ENCODE measurements around the gene KPNB1.

KPNB1 gene

DNA sequence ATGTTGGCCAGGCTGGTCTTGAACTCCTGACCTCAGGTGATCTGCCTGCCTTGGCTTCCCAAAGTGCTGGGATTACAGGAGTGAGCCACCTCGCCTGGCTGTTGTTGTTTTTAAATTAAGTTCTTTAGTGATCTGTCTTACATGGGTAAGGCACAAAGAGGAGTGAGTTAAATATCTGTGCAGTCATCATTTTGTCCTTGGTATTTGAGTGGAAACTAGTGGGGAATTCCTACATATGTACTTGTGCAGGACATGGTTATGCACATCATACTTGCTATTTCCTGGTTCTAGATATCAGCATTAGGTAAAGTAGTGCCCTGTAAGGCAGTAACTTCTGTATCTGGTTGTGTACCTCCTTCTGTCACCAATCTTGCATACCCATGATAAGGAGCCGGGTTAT is 3.7 kb downstream of the KPNB1 start:
- DNase-seq, result no peak
- Histone ChIP-seq H3K27me3 (no peaks in the 10 kb centered on the region), H3K27ac (no peak overlapping the region), H3K4me3 (no peak overlapping the region), H3K9me3 (no peaks in the 10 kb centered on the region), H3K36me3 (peaks cover 52 to 64% (median 64%) of the 10 kb centered on the region in 3 donors), H3K4me1 (peaks cover 0 to 43% (median 26%) of the 10 kb centered on the region in 4 donors)
- intact Hi-C loops (cut with DNase I; ENCODE audit: low total_unique reads), result no loop called here
- TF ChIP-seq, protein P1, sequence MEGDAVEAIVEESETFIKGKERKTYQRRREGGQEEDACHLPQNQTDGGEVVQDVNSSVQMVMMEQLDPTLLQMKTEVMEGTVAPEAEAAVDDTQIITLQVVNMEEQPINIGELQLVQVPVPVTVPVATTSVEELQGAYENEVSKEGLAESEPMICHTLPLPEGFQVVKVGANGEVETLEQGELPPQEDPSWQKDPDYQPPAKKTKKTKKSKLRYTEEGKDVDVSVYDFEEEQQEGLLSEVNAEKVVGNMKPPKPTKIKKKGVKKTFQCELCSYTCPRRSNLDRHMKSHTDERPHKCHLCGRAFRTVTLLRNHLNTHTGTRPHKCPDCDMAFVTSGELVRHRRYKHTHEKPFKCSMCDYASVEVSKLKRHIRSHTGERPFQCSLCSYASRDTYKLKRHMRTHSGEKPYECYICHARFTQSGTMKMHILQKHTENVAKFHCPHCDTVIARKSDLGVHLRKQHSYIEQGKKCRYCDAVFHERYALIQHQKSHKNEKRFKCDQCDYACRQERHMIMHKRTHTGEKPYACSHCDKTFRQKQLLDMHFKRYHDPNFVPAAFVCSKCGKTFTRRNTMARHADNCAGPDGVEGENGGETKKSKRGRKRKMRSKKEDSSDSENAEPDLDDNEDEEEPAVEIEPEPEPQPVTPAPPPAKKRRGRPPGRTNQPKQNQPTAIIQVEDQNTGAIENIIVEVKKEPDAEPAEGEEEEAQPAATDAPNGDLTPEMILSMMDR (IDR thresholded peaks at IDR 0.05), result no peak

DNA sequence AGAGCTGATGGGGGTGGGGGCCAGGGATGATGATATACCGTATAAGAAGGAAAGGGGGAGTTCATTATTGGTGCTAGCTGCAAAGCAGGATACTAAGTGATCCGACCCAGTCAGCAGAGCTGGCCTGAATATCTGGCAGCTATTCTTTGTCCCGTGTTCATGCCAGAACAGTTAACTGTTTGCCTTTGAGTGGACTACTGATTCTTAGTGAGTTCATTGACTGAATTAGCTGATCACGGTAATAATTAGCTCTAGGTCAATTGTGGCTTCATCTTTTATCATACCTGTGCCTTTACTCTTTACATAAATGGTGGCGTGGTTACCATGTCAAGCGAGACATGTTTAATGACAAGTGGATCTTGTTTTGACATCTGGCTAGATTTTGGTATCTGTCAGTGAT is 5.3 kb downstream of the KPNB1 start:
- no peak for DNase-seq
- intact Hi-C loops (cut with DNase I; ENCODE audit: low total_unique reads), result no loop called here
- Histone ChIP-seq H3K9me3 (no peaks in the 10 kb centered on the region), H3K27me3 (no peaks in the 10 kb centered on the region), H3K4me1 (peaks cover 0 to 37% (median 20%) of the 10 kb centered on the region in 4 donors), H3K27ac (no peak overlapping the region), H3K4me3 (no peak overlapping the region), H3K36me3 (peaks cover 65 to 80% (median 79%) of the 10 kb centered on the region in 3 donors)
- TF ChIP-seq, protein P1 (IDR thresholded peaks at IDR 0.05), result no peak

DNA sequence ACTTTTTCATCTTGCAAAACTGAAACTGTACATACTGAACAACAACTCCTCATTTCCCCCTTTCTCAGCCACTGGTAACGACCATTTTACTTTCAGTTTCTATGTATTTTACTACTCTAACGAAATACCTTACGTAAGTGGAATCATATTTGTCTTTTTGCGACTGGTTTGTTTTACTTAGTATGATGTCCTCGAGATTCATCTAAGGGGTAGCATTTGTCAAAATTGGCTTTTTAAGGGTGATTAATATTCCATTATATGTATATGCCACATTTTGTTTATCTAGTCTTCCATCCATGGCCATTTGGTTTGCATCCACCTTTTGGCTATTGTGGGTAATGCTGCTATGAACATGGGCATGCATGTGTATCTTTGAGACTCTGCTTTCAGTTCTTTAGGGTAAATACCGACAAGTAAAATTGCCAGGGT is 10.4 kb downstream of the KPNB1 start:
- Histone ChIP-seq H3K27ac (no peak overlapping the region), H3K36me3 (peaks cover 86 to 99% (median 90%) of the 10 kb centered on the region in 3 donors), H3K4me3 (no peak overlapping the region), H3K4me1 (peaks cover 0 to 2% (median under 1%) of the 10 kb centered on the region in 4 donors), H3K27me3 (no peaks in the 10 kb centered on the region), H3K9me3 (no peaks in the 10 kb centered on the region)
- intact Hi-C loops (cut with DNase I; ENCODE audit: low total_unique reads), result no loop called here
- DNase-seq, result no peak
- TF ChIP-seq, protein P1 (IDR thresholded peaks at IDR 0.05), result no peak

DNA sequence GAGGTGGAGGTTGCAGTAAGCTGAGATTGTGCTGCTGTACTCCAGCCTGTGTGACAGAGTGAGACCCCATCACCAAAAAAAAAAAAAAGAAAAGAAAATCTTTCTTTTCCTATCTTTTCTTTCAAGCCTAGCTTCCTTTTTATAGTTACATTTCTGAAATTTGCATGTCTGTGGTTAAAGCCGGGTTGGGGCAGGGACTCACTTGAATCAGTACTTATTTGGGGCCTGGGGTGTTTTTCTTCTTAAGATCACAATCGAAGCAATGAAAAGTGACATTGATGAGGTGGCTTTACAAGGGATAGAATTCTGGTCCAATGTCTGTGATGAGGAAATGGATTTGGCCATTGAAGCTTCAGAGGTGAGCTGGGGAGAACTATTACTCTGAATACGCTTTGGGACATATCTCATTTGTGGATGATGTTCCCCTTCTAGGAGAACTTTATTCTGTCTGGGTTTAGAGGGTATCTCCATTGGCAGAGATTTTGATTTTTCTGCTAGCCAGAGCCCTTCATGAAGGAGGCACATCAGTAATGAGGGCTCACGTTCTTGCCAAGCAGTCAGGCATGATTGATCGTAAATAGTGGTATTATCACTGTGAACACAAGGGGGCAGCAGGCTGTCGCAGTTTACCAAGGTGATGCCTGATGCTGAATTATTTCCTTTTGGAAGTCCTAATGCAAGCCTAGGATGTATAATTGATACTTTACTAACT is 14.3 kb downstream of the KPNB1 start:
- peak in 1 of 2 donors; percentile 35 for DNase-seq
- Histone ChIP-seq H3K27me3 (no peaks in the 10 kb centered on the region), H3K36me3 (peaks cover 86 to 97% (median 88%) of the 10 kb centered on the region in 3 donors), H3K27ac (no peak overlapping the region), H3K4me3 (no peak overlapping the region), H3K4me1 (no peaks in the 10 kb centered on the region), H3K9me3 (no peaks in the 10 kb centered on the region)
- TF ChIP-seq, protein P1 (IDR thresholded peaks at IDR 0.05), result peak; percentile 63 to 64
- intact Hi-C loops (cut with DNase I; ENCODE audit: low total_unique reads), result no loop called here

DNA sequence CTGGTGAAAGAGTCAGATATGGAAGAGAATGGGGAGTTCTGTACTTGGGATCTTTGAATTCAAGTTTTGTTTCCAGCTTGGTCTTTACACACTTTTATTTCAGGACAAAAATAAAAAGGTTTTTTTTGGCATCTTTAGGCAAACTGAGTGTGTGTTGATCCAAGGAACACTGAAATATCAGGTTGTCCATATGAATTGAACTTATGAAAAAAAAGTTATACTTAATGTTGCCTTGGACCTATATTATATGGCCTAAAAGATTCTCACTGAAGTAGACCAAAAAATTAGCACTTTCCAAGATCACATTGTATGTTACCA is 14.9 kb downstream of the KPNB1 start:
- Histone ChIP-seq H3K4me1 (no peaks in the 10 kb centered on the region), H3K36me3 (peaks cover 86 to 97% (median 88%) of the 10 kb centered on the region in 3 donors), H3K9me3 (no peaks in the 10 kb centered on the region), H3K27me3 (no peaks in the 10 kb centered on the region), H3K4me3 (no peak overlapping the region), H3K27ac (no peak overlapping the region)
- TF ChIP-seq, protein P1 (IDR thresholded peaks at IDR 0.05), result no peak
- intact Hi-C loops (cut with DNase I; ENCODE audit: low total_unique reads), result no loop called here
- DNase-seq, result no peak
